Activated CD4-positive, alpha-beta memory T cell treated with anti-CD3 and anti-CD28 coated beads, Interleukin-2, amount 10 ng/mL, durations not matched to agents 7 days and 5 days (primary cell): ENCODE data around the gene CCDC148. TPM values are rescaled to one million over a fixed set of nuclear protein-coding genes. Genes with fewer than 3 reads are reported as not detected.
A peak's percentile ranks its signal among the peaks of the same experiment; 100 is the strongest.

ENCODE experiments used
- CTCF ChIA-PET: fragments of 350-600 bp; sonication (Branson Sonifier 250); formaldehyde crosslinking; loops from one replicate; lab custom pipeline; 2021; ENCODE audit warnings: antibody characterized with exemption, inconsistent platforms; lab: Charles Lee
- POLR2A ChIA-PET: fragments of 350-600 bp; sonication (Branson Sonifier 250); formaldehyde crosslinking; loops from one replicate; lab custom pipeline; 2021; ENCODE audit warnings: antibody characterized with exemption; lab: Charles Lee
- DNase-seq: peaks from one replicate; pipeline ENCODE4 v3.0.0-alpha.2; 2020
- H3K27ac Mint-ChIP-seq: one replicate; pipeline ENCODE4 v1.8.0; 2021; ENCODE audit warnings: mild to moderate bottlenecking, mixed read lengths
- H3K27me3 Mint-ChIP-seq: one replicate; pipeline ENCODE4 v1.8.0; 2021; ENCODE audit warnings: mixed read lengths
- H3K36me3 Mint-ChIP-seq: one replicate; pipeline ENCODE4 v1.8.0; 2021; ENCODE audit warnings: low read depth, mixed read lengths
- H3K4me1 Mint-ChIP-seq: one replicate; pipeline ENCODE4 v1.8.0; 2021; ENCODE audit warnings: mixed read lengths
- H3K4me3 Mint-ChIP-seq: one replicate; pipeline ENCODE4 v1.8.0; 2021; ENCODE audit warnings: mild to moderate bottlenecking, mixed read lengths
- H3K9me3 Mint-ChIP-seq: one replicate; pipeline ENCODE4 v1.8.0; 2021; ENCODE audit warnings: mixed read lengths
- total RNA-seq, 2 experiments: library from RNA; stranded (reverse); gene quantifications; one replicate each; pipeline ENCODE4 v1.2.3, GENCODE V29; 2021

Gene CCDC148
- total RNA-seq, 2 experiments from 2014 or later = not detected

DNA sequence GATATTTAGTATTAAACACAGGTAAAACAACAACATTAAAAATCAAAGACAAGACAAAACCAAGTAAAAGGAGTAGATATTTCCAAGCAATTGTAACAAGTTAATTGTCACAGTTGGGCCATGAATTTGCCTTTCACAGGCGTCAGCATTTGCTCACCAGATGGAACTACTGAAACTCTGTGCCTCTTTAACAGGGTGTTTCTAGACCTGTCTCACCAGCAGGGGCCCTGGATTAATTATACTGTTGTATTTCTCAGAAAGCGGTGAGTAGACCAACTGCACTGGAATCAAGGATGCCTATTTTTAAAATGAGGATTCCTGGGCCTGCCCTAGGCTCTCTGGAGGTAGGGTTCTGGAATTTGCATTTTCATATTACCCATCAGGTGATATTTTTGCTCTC lies 262.3 kb downstream of the CCDC148 start:
- ChIA-PET POLR2A (no interaction called here), CTCF (no interaction called here)
- DNase-seq = no peak
- Mint-ChIP-seq H3K9me3 (no peaks in the 10 kb centered on the region), H3K27me3 (peaks cover 16% of the 10 kb centered on the region), H3K4me3 (no peak overlapping the region), H3K4me1 (peaks cover 16% of the 10 kb centered on the region), H3K36me3 (no peaks in the 10 kb centered on the region), H3K27ac (no peak overlapping the region)

DNA sequence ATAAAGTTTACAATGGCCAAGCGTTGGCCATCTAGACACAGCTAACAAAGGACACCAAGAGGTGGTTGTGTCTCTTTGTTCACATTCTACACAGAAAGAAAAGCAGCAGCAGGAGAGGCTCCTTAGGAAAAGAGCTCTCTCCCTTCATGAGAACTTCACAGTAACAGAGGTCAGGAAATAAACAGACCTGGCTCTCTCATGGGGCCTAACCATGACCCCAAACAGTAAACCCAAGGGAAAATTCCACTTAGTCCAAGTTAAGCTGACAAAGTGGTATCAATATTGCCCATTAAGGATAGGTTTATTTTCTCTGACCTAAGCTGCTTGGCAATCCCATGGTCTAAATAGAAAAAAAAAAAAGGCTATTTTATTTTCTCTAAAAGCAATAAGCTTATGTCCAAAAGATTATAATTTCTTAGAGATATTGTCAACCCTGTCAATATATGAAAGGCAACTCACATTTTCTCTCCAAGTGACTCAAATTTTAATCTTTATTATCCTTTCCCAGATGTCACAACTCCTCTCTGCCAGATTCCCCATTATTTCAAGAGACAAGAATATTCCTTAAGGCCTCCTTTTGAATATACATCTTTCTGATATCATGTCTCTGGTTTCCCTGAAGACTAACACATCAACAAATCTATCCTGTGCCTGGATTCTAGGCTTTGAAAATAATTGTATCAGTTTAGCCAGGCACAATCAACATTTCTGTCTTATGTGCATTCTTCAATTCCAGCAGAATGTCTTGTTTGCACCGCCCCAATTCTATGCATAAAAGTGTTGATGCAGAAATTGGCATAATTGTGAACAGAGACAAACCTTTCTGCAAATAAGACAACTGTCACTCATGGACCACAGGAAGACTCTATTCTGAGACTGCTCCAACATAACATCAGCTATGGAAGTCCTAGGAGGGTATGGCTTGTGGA lies 263.8 kb downstream of the CCDC148 start:
- CTCF ChIA-PET = interaction anchor here (1.0 kb wide), 1 partner anchor 13 kb away, joined by 4 read pairs; no protein-coding TSS in a partner anchor
- no peaks in the 10 kb centered on the region for H3K36me3 Mint-ChIP-seq

DNA sequence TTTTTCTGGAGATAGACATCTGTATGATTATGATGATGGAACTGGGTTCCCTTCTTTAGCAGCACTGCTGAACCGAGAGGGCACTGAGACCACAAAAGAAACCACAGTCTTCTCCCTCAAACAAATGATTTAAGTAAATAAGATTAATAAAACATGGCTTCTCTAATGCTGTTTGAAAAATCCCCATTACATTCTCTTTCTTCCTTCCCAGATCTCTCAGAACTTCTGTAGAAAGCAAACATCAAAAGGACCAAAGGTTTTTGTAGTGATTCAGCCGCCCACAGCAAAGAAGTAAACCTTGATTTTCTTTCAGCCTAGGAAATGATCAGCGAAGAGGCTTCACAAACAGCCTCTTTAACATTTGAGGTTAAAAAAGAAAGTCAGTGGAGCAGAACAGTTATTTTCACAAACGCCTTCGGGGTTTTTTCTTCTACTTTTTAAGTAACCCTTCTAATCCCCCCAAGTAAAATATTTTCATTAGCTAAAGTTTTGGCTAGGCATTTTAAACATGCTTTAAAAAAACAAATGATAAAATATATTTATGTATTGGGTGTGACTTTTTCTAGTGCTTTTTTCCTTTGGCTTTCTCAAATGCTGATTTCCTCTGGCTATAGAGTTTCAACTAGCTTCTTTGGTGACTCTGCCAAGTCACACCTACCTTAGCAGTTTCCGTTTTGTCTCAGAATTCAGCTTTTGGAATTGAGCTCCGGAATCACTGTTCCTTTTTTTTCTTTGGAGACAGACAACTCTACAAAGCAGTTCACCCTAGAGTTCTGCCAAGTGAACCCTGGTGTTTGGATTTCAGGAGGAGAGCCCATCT lies 265.3 kb downstream of the CCDC148 start:
- POLR2A ChIA-PET = no interaction called here
- CTCF ChIA-PET = no interaction called here
- Mint-ChIP-seq H3K27me3 (peaks cover 16% of the 10 kb centered on the region), H3K36me3 (no peaks in the 10 kb centered on the region), H3K9me3 (no peaks in the 10 kb centered on the region), H3K4me1 (peaks cover 16% of the 10 kb centered on the region), H3K4me3 (no peak overlapping the region), H3K27ac (peak overlapping the region; percentile 32)
- DNase-seq = no peak

More for the DNA sequence above, 263.8 kb downstream of the CCDC148 start:
- H3K4me3 Mint-ChIP-seq = no peak overlapping the region
- DNase-seq = no peak
- peaks cover 16% of the 10 kb centered on the region for H3K27me3 Mint-ChIP-seq
- POLR2A ChIA-PET = no interaction called here
- H3K27ac Mint-ChIP-seq = no peak overlapping the region
- peaks cover 16% of the 10 kb centered on the region for H3K4me1 Mint-ChIP-seq
- no peaks in the 10 kb centered on the region for H3K9me3 Mint-ChIP-seq

DNA sequence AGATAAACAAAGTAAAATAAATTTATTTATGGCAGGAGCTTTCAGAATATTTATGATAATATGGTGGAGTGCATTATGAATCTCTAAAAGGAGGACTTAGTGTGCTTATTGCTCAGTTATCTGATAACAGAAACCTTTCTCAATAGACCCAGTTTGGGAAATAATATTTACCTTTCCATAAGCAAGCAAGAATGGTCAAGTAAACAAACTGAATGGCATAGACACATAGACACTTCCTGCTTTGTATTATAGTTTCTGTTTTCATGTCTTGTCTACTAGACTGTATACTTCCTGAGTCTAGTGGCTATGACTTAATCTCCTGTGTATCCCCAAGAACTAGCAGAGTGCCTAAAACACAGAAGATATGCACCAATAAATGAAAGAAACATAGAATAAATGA lies 267.0 kb downstream of the CCDC148 start:
- no peak overlapping the region for H3K4me3 Mint-ChIP-seq
- ChIA-PET CTCF (no interaction called here), POLR2A (no interaction called here)
- peaks cover 10% of the 10 kb centered on the region for H3K27me3 Mint-ChIP-seq
- H3K4me1 Mint-ChIP-seq = peaks cover 16% of the 10 kb centered on the region
- H3K9me3 Mint-ChIP-seq = no peaks in the 10 kb centered on the region
- H3K36me3 Mint-ChIP-seq = no peaks in the 10 kb centered on the region
- no peak overlapping the region for H3K27ac Mint-ChIP-seq
- no peak for DNase-seq

DNA sequence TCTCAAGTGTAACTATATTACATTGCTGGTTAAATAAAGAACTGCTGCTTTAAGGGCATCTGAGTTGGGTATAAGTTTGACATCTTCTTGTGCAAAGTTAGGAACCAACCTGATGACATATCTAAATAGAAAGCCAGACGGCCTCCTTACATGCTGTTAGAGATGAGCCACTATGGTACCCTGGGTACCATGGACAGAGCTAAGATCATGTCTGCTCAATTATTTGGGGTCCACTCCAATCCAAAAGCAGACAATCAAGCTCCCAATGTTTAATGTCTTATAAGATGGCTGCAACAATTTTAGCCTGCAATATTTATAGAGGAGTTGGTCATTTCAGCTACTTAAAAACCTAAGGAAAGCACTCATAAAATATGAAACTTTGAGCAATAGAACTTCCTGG lies 268.6 kb downstream of the CCDC148 start:
- no peaks in the 10 kb centered on the region for H3K9me3 Mint-ChIP-seq
- H3K27ac Mint-ChIP-seq = no peak overlapping the region
- H3K27me3 Mint-ChIP-seq = peaks cover 9% of the 10 kb centered on the region
- H3K36me3 Mint-ChIP-seq = no peaks in the 10 kb centered on the region
- H3K4me3 Mint-ChIP-seq = no peak overlapping the region
- H3K4me1 Mint-ChIP-seq = peaks cover 16% of the 10 kb centered on the region
- ChIA-PET POLR2A (no interaction called here), CTCF (no interaction called here)
- DNase-seq = no peak

DNA sequence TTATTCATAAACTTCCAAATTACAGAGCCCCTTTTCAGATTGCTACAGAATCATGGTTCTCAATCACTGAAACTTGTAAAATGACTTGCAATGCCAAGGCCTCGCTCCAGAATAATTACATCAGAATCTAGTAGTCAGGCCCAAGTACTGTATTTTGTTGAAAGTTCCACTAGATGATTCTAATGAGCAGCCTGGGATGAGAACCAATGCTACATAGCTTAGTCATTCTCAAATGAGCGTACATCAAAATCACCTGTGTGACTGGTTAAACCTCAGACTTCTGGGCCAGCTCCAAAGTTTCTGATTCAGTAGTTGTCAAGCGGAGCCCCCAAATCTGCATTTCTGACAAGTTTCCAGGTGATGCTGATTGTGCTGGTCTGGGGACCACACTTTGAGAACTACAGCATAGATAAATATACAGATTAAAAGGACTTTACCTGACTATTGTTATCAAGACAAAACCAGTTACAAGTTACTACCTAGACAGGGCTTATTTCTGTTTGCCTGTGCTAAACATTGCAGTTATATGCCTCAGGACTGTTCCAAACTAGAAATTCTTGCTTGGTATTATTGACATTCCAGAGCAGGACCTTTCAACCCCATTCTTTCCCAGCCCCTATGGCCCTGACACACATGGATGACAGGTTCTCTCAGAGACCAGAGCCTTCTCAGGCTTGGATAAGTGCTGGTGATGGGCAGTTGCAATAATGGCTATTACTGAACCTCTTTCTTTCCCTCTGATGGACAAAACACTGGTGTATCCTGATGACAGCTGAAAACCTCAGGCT lies 271.8 kb downstream of the CCDC148 start:
- no peaks in the 10 kb centered on the region for H3K36me3 Mint-ChIP-seq
- CTCF ChIA-PET = no interaction called here

DNA sequence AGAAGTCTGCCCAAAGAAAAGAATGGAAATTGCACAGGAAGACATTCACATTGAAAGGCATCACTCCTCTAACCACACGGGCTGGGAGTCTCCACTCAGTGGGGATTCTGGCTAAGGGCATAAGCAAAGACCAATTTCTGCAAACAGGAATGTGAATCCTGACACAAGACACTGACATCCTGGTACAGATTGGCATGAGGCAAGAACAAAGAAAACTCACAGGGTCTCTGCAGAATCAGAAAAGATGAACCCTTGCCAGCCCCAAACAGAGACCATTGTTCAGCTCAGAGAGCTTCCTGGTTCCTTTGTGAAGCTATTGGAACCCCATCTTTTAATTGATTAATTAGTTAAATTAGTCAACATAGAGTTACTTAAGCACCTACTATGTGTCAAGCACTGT lies 272.6 kb downstream of the CCDC148 start:
- peaks cover 15% of the 10 kb centered on the region for H3K27me3 Mint-ChIP-seq
- H3K4me3 Mint-ChIP-seq = no peak overlapping the region
- no peak overlapping the region for H3K27ac Mint-ChIP-seq
- no peak for DNase-seq
- ChIA-PET POLR2A (no interaction called here), CTCF (no interaction called here)
- H3K4me1 Mint-ChIP-seq = no peaks in the 10 kb centered on the region
- no peaks in the 10 kb centered on the region for H3K9me3 Mint-ChIP-seq
- no peaks in the 10 kb centered on the region for H3K36me3 Mint-ChIP-seq

More for the DNA sequence above, 271.8 kb downstream of the CCDC148 start:
- Mint-ChIP-seq H3K27ac (no peak overlapping the region), H3K4me3 (no peak overlapping the region), H3K9me3 (no peaks in the 10 kb centered on the region), H3K27me3 (peaks cover 15% of the 10 kb centered on the region), H3K4me1 (peaks cover 4% of the 10 kb centered on the region)
- POLR2A ChIA-PET = no interaction called here
- DNase-seq = no peak

DNA sequence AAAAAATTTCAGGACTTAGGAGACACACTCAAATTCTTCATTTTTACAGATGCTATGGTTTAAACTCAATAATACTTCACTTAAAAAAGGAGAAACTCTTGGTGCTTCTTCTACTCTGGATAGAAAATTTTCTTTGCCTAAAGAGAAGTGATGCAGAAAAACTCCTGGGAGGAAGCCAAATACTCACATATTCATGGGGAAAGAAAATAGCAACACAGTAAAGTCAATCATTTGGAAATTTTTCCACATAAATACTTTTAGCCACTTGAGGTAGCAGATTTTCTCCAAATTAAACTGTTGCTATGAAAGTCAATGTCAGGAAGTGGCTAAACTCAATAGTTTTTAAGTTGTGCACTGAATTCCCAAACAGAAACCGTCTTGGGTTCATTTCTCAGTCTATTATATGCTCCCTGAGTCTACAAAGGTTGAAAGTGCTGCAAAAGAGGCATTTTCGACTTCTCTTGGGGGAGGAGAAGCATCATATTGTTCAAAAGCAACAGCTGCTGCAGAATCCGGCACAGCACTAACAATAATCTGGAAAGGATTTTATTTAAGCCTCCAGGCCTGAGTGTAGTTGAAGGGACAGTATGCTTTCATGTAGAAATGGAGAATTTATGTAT lies 273.8 kb downstream of the CCDC148 start:
- Mint-ChIP-seq H3K27me3 (peaks cover 20% of the 10 kb centered on the region), H3K36me3 (no peaks in the 10 kb centered on the region), H3K9me3 (no peaks in the 10 kb centered on the region), H3K27ac (no peak overlapping the region), H3K4me3 (no peak overlapping the region), H3K4me1 (no peaks in the 10 kb centered on the region)
- CTCF ChIA-PET = no interaction called here
- POLR2A ChIA-PET = no interaction called here
- no peak for DNase-seq

DNA sequence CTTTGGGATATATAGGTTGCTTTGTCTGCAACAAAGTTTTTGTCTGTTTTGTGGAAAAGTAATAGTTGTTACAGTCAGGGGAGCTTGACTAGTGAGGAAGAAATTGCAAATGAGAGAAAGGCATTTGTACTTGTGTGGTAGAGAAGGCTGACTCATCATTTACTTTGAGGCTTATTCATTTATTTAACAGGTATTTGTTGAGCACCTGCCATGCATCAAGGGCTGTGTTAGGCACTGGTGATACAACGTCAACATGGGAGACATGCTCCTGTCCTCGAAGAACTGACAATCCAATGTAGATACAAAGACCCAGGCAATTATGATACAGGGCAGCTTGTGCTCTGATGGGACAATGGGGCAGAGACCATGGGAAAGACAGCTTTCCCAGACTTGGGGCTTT lies 275.4 kb downstream of the CCDC148 start:
- no peak overlapping the region for H3K4me3 Mint-ChIP-seq
- H3K27me3 Mint-ChIP-seq = peaks cover 20% of the 10 kb centered on the region
- H3K9me3 Mint-ChIP-seq = no peaks in the 10 kb centered on the region
- H3K36me3 Mint-ChIP-seq = no peaks in the 10 kb centered on the region
- H3K27ac Mint-ChIP-seq = no peak overlapping the region
- ChIA-PET CTCF (no interaction called here), POLR2A (no interaction called here)
- H3K4me1 Mint-ChIP-seq = no peaks in the 10 kb centered on the region
- no peak for DNase-seq

DNA sequence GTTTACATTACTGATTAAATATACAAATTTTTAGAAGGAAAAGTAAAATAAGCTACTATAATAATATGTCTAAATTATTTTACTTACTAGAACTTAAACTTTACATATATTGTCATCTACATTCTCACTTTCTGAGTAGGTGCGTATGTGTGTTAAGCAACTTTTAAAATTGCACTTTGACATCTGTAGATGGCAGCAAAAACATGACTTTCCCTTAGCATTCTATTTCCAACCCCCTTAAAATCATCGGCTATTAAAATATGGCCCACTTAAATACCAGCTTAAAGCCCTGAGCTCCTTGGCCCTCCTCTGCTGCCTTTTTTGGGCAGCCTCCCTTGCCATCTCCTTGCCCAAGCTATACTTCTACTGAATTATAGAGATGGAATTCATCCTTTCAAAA lies 276.9 kb downstream of the CCDC148 start:
- Mint-ChIP-seq H3K36me3 (no peaks in the 10 kb centered on the region), H3K9me3 (no peaks in the 10 kb centered on the region), H3K27ac (no peak overlapping the region), H3K4me1 (no peaks in the 10 kb centered on the region), H3K27me3 (peaks cover 20% of the 10 kb centered on the region), H3K4me3 (no peak overlapping the region)
- ChIA-PET CTCF (interaction anchor here (0.6 to 1.2 kb wide), 2 partner anchors 13 to 574 kb away, joined by 3 to 4 read pairs; no protein-coding TSS in a partner anchor), POLR2A (no interaction called here)
- no peak for DNase-seq

DNA sequence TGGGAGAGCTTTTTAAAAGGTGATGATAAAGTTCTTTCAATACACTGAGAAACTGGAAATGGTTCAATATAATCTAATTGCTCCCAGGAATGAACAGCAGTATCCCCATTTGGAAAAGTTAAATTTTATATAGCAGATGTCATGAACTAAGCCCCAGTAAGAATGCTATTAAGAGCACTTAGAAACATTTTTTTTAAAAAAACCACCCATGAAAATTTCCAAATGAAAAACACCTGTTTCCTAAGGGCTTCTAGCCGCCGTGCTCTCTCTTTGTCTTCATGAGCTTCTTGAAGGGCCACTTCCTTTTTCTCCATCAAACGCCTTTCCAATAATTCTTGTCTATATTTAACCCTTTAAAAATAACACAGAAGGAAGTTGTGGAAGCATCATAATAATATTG lies 277.9 kb downstream of the CCDC148 start:
- no peaks in the 10 kb centered on the region for H3K36me3 Mint-ChIP-seq
- no peaks in the 10 kb centered on the region for H3K4me1 Mint-ChIP-seq
- peaks cover 20% of the 10 kb centered on the region for H3K27me3 Mint-ChIP-seq
- no peak overlapping the region for H3K4me3 Mint-ChIP-seq
- H3K27ac Mint-ChIP-seq = no peak overlapping the region
- CTCF ChIA-PET = no interaction called here
- no peaks in the 10 kb centered on the region for H3K9me3 Mint-ChIP-seq
- POLR2A ChIA-PET = interaction anchor here (0.6 kb wide), 1 partner anchor 896 kb away, joined by 3 read pairs; no protein-coding TSS in a partner anchor
- DNase-seq = no peak

DNA sequence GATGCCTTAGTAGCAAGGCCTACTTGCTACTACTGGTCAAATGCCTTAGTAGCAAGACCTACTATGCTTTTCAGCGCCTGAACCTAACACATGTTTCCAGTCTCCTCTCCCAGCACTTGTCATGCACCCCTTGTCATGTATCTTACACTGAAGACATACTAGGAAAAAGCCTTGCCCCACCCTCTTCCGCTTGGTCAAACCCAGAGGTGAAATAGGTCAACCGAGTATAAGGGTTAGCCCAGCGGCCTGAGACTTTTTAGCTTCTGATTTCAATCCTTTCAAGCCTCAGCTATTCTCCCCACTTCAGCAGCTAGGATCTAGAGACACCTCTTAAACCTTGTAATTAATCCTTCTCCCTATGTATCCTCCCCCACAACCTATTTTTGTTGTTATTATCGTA lies 281.6 kb downstream of the CCDC148 start:
- Mint-ChIP-seq H3K4me1 (no peaks in the 10 kb centered on the region), H3K27me3 (peaks cover 15% of the 10 kb centered on the region), H3K36me3 (no peaks in the 10 kb centered on the region), H3K27ac (no peak overlapping the region), H3K9me3 (no peaks in the 10 kb centered on the region), H3K4me3 (no peak overlapping the region)
- CTCF ChIA-PET = no interaction called here
- POLR2A ChIA-PET = no interaction called here
- DNase-seq = no peak
